Neural progenitor cell (in vitro differentiated cells): ENCODE results near the gene PIGQ. TPM values are rescaled to one million over a fixed set of nuclear protein-coding genes. Genes with fewer than 3 reads are reported as not detected.

Experiments used
- DNase-seq: peaks from one replicate; pipeline ENCODE4 v3.0.0-alpha.2; 2016; ENCODE audit warnings: low spot score
- H2AFZ ChIP-seq: fragments of 200-600 bp; sonication (generic); replicated peaks from 2 replicates; pipeline ENCODE4 v1.6.1; 2016; ENCODE audit warnings: antibody characterized with exemption
- H3F3A ChIP-seq: fragments of 200-600 bp; sonication (generic); 2 replicates; pipeline ENCODE4 v1.6.1; 2016; ENCODE audit warnings: antibody characterized with exemption, low read depth
- H3K27ac ChIP-seq: fragments of 200-600 bp; sonication (generic); 2 replicates; pipeline ENCODE4 v1.5.1; 2016; ENCODE audit warnings: mild to moderate bottlenecking
- H3K27me3 ChIP-seq: fragments of 200-600 bp; sonication (generic); 2 replicates; pipeline ENCODE4 v1.6.1; 2016; ENCODE audit warnings: mild to moderate bottlenecking, moderate library complexity
- H3K36me3 ChIP-seq: fragments of 200-600 bp; sonication (generic); 2 replicates; pipeline ENCODE4 v1.5.1; 2016
- H3K4me1 ChIP-seq: fragments of 200-600 bp; sonication (generic); 2 replicates; pipeline ENCODE4 v1.6.1; 2016; ENCODE audit warnings: mixed run types
- H3K4me2 ChIP-seq: fragments of 200-600 bp; sonication (generic); 2 replicates; pipeline ENCODE4 v1.6.1; 2016
- H3K4me3 ChIP-seq: fragments of 200-600 bp; sonication (generic); 2 replicates; pipeline ENCODE4 v1.5.1; 2016
- H3K79me2 ChIP-seq: fragments of 200-600 bp; sonication (generic); 2 replicates; pipeline ENCODE4 v1.6.1; 2016; ENCODE audit warnings: low read depth
- H3K9ac ChIP-seq: fragments of 200-600 bp; sonication (generic); 2 replicates; pipeline ENCODE4 v1.6.1; 2016
- H3K9me3 ChIP-seq: fragments of 200-600 bp; sonication (generic); 2 replicates; pipeline ENCODE4 v1.5.1; 2016; ENCODE audit warnings: low read depth
- H4K20me1 ChIP-seq: fragments of 200-600 bp; sonication (generic); 2 replicates; pipeline ENCODE4 v1.6.1; 2016; ENCODE audit warnings: low read depth
- H3K27ac Mint-ChIP-seq: 3 replicates; pipeline ENCODE4 v1.8.0; 2021; ENCODE audit warnings: mixed read lengths
- H3K27me3 Mint-ChIP-seq: 2 replicates; pipeline ENCODE4 v1.8.0; 2022; ENCODE audit warnings: low read depth, mild to moderate bottlenecking, inconsistent platforms, moderate library complexity, mixed read lengths; ENCODE audit not compliant: insufficient read depth
- H3K36me3 Mint-ChIP-seq: 3 replicates; pipeline ENCODE4 v1.8.0; 2021; ENCODE audit warnings: mixed read lengths
- H3K4me1 Mint-ChIP-seq: 3 replicates; pipeline ENCODE4 v1.8.0; 2021; ENCODE audit warnings: mixed read lengths
- H3K4me3 Mint-ChIP-seq: 3 replicates; pipeline ENCODE4 v1.8.0; 2021; ENCODE audit warnings: mild to moderate bottlenecking, moderate library complexity, mixed read lengths
- H3K9me3 Mint-ChIP-seq: 3 replicates; pipeline ENCODE4 v1.8.0; 2020; ENCODE audit warnings: mixed read lengths
- CTCF ChIP-seq: fragments of 200-600 bp; sonication (generic); IDR thresholded peaks from 2 replicates; pipeline ENCODE4 v1.5.1; 2017; ENCODE audit warnings: antibody characterized with exemption, mild to moderate bottlenecking
- EZH2 ChIP-seq: fragments of 200-600 bp; sonication (generic); IDR thresholded peaks from 2 replicates; pipeline ENCODE4 v1.6.1; 2017; ENCODE audit warnings: antibody characterized with exemption, mild to moderate bottlenecking, moderate library complexity
- EZH2phosphoT487 ChIP-seq: fragments of 200-600 bp; sonication (generic); IDR thresholded peaks from 2 replicates; pipeline ENCODE4 v1.6.1; 2017; ENCODE audit warnings: antibody characterized with exemption
- total RNA-seq: library from RNA; depleted of rRNA; stranded (reverse); fragments of >200 nt; gene quantifications from 2 replicates; pipeline ENCODE4 v1.2.3, GENCODE V29; 2015; ENCODE audit warnings: low replicate concordance

The PIGQ gene
- total RNA-seq, 1 donor from 2014 or later: 16.1 TPM

GRCh38 chr16:630815-631405 is 61.1 kb downstream of the PIGQ start, which contains the start of gene WFIKKN1:
TSS of gene WFIKKN1 (plus strand) at chr16:630985. CDS start at chr16:631254, 269 bp downstream.
- H3K9ac ChIP-seq: peak within 1 kb of the TSS; percentile 53
- no peak within 1 kb of the TSS for H2AFZ ChIP-seq
- H3K4me2 ChIP-seq: peak within 1 kb of the TSS; percentile 93
- H3K79me2 ChIP-seq: peaks cover 12% of the 10 kb centered on the region
- peak within 1 kb of the TSS; percentile 97 for H3K27ac Mint-ChIP-seq
- DNase-seq: peak; percentile 98
- H3K4me3 ChIP-seq: peak within 1 kb of the TSS; percentile 64
- TF ChIP-seq EZH2: no peak
- H3K4me3 Mint-ChIP-seq: peak within 1 kb of the TSS; percentile 81
- peaks cover 24% of the 10 kb centered on the region for H3F3A ChIP-seq
- H3K9me3 ChIP-seq: no peaks in the 10 kb centered on the region
- peaks cover 26% of the 10 kb centered on the region for H3K4me1 ChIP-seq
- H4K20me1 ChIP-seq: peaks cover 43% of the 10 kb centered on the region
- H3K27ac ChIP-seq: peak within 1 kb of the TSS; percentile 89
- peaks cover under 1% of the 10 kb centered on the region for H3K36me3 Mint-ChIP-seq
- peaks cover 5% of the 10 kb centered on the region for H3K27me3 Mint-ChIP-seq
- H3K9me3 Mint-ChIP-seq: no peaks in the 10 kb centered on the region
- H3K36me3 ChIP-seq: no peaks in the 10 kb centered on the region
- peaks cover 22% of the 10 kb centered on the region for H3K4me1 Mint-ChIP-seq
- H3K27me3 ChIP-seq: no peaks in the 10 kb centered on the region

DNA sequence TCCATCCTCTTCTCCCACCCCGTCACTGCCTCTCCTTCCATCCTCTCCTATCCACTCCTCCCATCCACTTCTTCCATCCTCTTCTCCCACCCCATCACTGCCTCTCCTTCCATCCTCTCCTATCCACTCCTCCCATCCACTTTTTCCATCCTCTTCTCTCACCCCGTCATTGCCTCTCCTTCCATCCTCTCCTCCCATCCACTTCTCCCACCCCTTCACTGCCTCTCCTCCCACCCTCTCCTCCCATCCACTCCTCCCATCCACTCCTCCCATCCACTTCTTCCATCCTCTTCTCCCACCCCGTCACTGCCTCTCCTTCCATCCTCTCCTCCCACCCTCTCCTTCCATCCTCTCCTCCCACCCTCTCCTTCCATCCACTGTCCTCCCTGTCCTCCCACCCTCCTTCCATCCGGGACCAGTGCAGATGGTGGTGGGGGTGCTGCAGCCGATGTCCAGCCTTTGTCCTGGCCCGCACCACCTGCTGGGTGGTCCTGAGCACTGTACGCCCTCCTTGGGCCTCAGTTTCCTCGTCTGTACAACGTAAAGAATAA is 62.1 kb downstream of the PIGQ start:
- peaks cover 21% of the 10 kb centered on the region for H3K4me1 Mint-ChIP-seq
- no peaks in the 10 kb centered on the region for H3K27me3 ChIP-seq
- peaks cover 3% of the 10 kb centered on the region for H3K36me3 Mint-ChIP-seq
- H3K9me3 ChIP-seq: no peaks in the 10 kb centered on the region
- H3K79me2 ChIP-seq: peaks cover 12% of the 10 kb centered on the region
- H3K4me2 ChIP-seq: peak overlapping the region; percentile 93
- peak overlapping the region; percentile 67 for H3K4me3 Mint-ChIP-seq
- no peaks in the 10 kb centered on the region for H3K36me3 ChIP-seq
- H3K27me3 Mint-ChIP-seq: peaks cover 9% of the 10 kb centered on the region
- peaks cover 27% of the 10 kb centered on the region for H3F3A ChIP-seq
- H2AFZ ChIP-seq: no peak overlapping the region
- TF ChIP-seq EZH2phosphoT487 (no peak), CTCF (no peak)
- H3K9me3 Mint-ChIP-seq: peaks cover 3% of the 10 kb centered on the region
- H4K20me1 ChIP-seq: peaks cover 43% of the 10 kb centered on the region
- H3K9ac ChIP-seq: no peak overlapping the region
- DNase-seq: no peak
- H3K27ac Mint-ChIP-seq: no peak overlapping the region
- no peak overlapping the region for H3K4me3 ChIP-seq
- H3K27ac ChIP-seq: no peak overlapping the region
- peaks cover 26% of the 10 kb centered on the region for H3K4me1 ChIP-seq

DNA sequence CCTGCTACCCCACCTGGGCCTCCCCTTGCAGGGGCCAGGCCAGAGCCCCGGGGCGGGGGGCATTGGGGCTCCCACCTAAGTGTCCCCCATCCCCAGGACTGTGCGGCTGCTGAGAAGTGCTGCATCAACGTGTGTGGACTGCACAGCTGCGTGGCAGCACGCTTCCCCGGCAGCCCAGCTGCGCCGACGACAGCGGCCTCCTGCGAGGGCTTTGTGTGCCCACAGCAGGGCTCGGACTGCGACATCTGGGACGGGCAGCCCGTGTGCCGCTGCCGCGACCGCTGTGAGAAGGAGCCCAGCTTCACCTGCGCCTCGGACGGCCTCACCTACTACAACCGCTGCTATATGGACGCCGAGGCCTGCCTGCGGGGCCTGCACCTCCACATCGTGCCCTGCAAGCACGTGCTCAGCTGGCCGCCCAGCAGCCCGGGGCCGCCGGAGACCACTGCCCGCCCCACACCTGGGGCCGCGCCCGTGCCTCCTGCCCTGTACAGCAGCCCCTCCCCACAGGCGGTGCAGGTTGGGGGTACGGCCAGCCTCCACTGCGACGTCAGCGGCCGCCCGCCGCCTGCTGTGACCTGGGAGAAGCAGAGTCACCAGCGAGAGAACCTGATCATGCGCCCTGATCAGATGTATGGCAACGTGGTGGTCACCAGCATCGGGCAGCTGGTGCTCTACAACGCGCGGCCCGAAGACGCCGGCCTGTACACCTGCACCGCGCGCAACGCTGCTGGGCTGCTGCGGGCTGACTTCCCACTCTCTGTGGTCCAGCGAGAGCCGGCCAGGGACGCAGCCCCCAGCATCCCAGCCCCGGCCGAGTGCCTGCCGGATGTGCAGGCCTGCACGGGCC is 62.9 kb downstream of the PIGQ start:
- peaks cover 3% of the 10 kb centered on the region for H3K36me3 Mint-ChIP-seq
- Histone ChIP-seq H3K4me3 (no peak overlapping the region), H3K27me3 (no peaks in the 10 kb centered on the region), H3K4me2 (peak overlapping the region; percentile 93), H3K4me1 (peaks cover 30% of the 10 kb centered on the region), H3K27ac (no peak overlapping the region), H3K9me3 (no peaks in the 10 kb centered on the region), H2AFZ (no peak overlapping the region), H4K20me1 (peaks cover 43% of the 10 kb centered on the region), H3F3A (peaks cover 33% of the 10 kb centered on the region), H3K9ac (no peak overlapping the region), H3K79me2 (peaks cover 12% of the 10 kb centered on the region), H3K36me3 (no peaks in the 10 kb centered on the region)
- H3K4me3 Mint-ChIP-seq: peak overlapping the region; percentile 27
- H3K27me3 Mint-ChIP-seq: peaks cover 12% of the 10 kb centered on the region
- peaks cover 26% of the 10 kb centered on the region for H3K4me1 Mint-ChIP-seq
- no peak overlapping the region for H3K27ac Mint-ChIP-seq
- TF ChIP-seq EZH2phosphoT487 (no peak), EZH2 (no peak), CTCF (no peak)
- DNase-seq: no peak
- peaks cover 3% of the 10 kb centered on the region for H3K9me3 Mint-ChIP-seq
